Measurements from ENCODE around the gene OR10V1. TPM values are rescaled to one million over a fixed set of nuclear protein-coding genes. Genes with fewer than 3 reads are reported as not detected.

OR10V1 gene
- total and polyA plus RNA-seq, 9 of the 15 experiments (the other 6 are each of a cell fraction or from before 2014, with no cell fraction given) = not detected

GRCh38 chr11:59754494-59754858 is 40.8 kb upstream of the OR10V1 start (continued):
- TF ChIP-seq ETV5 (CRISPR knock-in tag; IDR thresholded peaks at IDR 0.05; ENCODE audit: low read depth) = no peak
- TF ChIP-seq ILK (tag; IDR thresholded peaks at IDR 0.05; ENCODE audit: borderline replicate concordance, low read depth) = no peak
- TF ChIP-seq ZZZ3 (IDR thresholded peaks at IDR 0.05) = no peak
- no peak for TF ChIP-seq ZNF121 (CRISPR knock-in tag; conservative IDR thresholded peaks at IDR 0.05)
- no peak for TF ChIP-seq ZNF174 (CRISPR knock-in tag; IDR thresholded peaks at IDR 0.05)
- TF ChIP-seq TCF7L2 (IDR thresholded peaks at IDR 0.05; ENCODE audit: low read depth, low read length) = no peak
- TF ChIP-seq ZNF57 (CRISPR knock-in tag; IDR thresholded peaks at IDR 0.05) = no peak
- no peak for TF ChIP-seq HEY1 (CRISPR knock-in tag; IDR thresholded peaks at IDR 0.05; ENCODE audit: borderline replicate concordance)
- TF ChIP-seq CHAMP1 (IDR thresholded peaks at IDR 0.05) = no peak
- peak; percentile 5 for TF ChIP-seq KDM5B (IDR thresholded peaks at IDR 0.05; ENCODE audit: insufficient replicate concordance, low read depth, low read length)
- 0 out of 2 replicates have a peak, but pooled peaks have one; percentile 5 for TF ChIP-seq ZNF197 (CRISPR knock-in tag; IDR thresholded peaks at IDR 0.05; ENCODE audit: low read depth)
- no peak for TF ChIP-seq NR2F6 (CRISPR knock-in tag; IDR thresholded peaks at IDR 0.05)
- TF ChIP-seq EP400 (IDR thresholded peaks at IDR 0.05) = no peak
- TF ChIP-seq ZNF431 (CRISPR knock-in tag; IDR thresholded peaks at IDR 0.05) = no peak
- TF ChIP-seq HLTF (IDR thresholded peaks at IDR 0.05) = no peak
- TF ChIP-seq FOXP4 (CRISPR knock-in tag; IDR thresholded peaks at IDR 0.05; ENCODE audit: borderline replicate concordance) = no peak
- TF ChIP-seq CXXC5 (CRISPR knock-in tag; IDR thresholded peaks at IDR 0.05) = no peak
- no peak for TF ChIP-seq SRSF3 (IDR thresholded peaks at IDR 0.05; ENCODE audit: insufficient read depth, low read length)
- TF ChIP-seq PPARD (CRISPR knock-in tag; IDR thresholded peaks at IDR 0.05) = no peak
- TF ChIP-seq ZNF165 (CRISPR knock-in tag; IDR thresholded peaks at IDR 0.05; ENCODE audit: borderline replicate concordance) = no peak
- TF ChIP-seq, protein P1, sequence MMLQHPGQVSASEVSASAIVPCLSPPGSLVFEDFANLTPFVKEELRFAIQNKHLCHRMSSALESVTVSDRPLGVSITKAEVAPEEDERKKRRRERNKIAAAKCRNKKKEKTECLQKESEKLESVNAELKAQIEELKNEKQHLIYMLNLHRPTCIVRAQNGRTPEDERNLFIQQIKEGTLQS (IDR thresholded peaks at IDR 0.05) = no peak
- TF ChIP-seq, protein P1 (CRISPR knock-in tag; conservative IDR thresholded peaks at IDR 0.05) = no peak
- TF ChIP-seq TOE1 (IDR thresholded peaks at IDR 0.05; ENCODE audit: borderline replicate concordance) = no peak
- no peak for TF ChIP-seq TOE1 (CRISPR knock-in tag; IDR thresholded peaks at IDR 0.05; ENCODE audit: borderline replicate concordance, low read depth)
- no peak for TF ChIP-seq KDM2B (CRISPR knock-in tag; IDR thresholded peaks at IDR 0.05)
- TF ChIP-seq ZNF408 (CRISPR knock-in tag; IDR thresholded peaks at IDR 0.05; ENCODE audit: low read depth) = no peak
- no peak for TF ChIP-seq STAT5A (IDR thresholded peaks at IDR 0.05; ENCODE audit: borderline replicate concordance, low read length)
